Stimulated activated CD4-positive, alpha-beta T cell treated with anti-CD3 and anti-CD28 coated beads, Interleukin-1b, Interleukin-23, amount 100 ng/mL, for 4 hours (primary cell): Measurements from ENCODE around the gene RUSC1.

ENCODE experiments used
- DNase-seq, 2 donors: peaks; one replicate each; pipeline ENCODE4 v3.0.0-alpha.2; 2020; ENCODE audit warnings: low read depth in 2 of 2

The RUSC1 gene

DNA sequence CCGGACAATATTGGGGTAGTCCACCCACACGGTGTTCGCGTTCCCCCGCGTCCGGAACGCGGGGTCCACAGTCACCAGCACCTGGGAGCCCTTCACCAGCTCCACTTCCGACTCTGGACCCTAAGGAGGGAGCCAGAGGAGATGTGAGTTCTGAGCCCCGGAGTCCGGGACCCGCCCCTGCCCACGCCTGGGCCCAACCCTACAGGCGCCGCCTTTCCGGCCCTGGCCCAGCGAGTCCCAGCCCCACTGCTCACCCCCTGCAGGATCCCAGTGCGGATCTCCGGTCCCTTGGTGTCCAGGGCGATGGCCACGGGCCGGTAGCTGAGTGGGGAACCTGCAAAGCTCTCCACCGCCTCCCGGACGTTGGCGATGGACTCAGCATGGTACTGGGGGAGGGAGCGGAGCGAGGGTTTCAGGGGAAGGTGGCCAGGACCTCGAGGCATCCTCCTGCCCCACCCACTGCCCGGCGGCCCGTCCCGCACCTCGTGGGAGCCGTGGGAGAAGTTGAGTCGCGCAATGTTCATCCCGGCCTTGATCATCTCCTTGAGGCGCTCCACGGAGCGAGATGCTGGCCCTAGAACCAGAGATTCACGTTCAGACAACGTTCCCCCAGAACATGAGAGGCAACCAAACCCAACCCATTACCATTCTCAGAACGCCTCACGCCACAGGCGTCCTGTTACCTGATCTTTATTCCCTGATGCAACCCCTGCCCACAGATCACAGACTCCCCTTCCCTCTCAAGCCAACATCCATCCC lies 25.3 kb upstream of the RUSC1 start:
- DNase-seq: no peak

DNA sequence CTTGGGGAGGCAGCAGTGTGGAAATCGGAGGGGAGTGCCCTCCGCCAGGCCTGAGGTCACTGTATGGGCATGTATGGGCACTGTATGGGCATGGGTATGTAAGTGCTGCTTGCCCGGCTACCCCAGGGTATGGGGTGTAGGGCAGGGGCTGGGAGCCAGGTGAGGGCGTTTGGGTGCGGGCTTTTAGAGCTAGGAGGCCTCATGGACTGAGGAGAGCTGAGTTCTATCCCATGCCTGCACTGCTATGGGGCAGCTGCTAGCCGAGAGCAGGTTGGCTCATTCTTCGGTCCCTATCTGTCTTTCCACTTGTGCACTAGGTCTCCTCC lies 24.8 kb upstream of the RUSC1 start:
- DNase-seq: no peak

DNA sequence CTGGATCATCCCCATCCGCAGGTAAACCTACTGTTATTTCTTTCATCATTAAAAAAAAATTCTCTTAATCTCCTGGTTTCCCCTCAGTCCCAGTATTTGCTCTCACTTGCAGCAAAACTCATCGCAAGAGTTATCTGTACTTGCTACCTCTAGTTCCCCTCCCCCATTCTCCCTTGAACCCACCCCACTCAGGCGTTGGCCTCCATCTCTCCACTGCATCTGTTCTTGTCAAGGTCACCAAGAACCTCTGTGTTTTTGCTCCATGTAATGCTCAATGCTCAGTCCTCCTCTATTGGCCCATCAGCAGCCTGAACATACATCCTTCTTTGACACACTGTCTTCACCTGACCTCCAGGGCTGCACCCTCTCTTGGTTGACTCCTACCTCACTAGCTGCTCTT lies 24.0 kb upstream of the RUSC1 start:
- no peak for DNase-seq

DNA sequence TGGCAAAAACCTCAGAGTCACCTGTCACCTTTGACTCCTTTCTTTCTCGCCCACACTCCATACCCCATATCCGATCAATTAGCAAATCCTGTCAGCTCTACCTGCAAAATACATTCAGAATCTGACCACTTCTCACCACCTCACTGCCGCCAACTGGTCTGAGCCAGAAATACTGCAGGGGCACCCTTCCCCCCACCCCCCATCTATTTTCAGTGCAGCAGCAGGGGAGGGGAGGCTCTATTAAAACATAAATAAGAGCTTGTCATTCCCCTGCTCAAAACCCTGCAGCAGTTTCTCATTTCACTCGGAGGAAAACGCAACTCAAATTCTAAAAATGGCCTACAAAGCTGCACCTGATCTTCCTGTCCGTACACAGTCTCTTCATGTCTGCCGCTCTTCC lies 23.3 kb upstream of the RUSC1 start:
- no peak for DNase-seq

DNA sequence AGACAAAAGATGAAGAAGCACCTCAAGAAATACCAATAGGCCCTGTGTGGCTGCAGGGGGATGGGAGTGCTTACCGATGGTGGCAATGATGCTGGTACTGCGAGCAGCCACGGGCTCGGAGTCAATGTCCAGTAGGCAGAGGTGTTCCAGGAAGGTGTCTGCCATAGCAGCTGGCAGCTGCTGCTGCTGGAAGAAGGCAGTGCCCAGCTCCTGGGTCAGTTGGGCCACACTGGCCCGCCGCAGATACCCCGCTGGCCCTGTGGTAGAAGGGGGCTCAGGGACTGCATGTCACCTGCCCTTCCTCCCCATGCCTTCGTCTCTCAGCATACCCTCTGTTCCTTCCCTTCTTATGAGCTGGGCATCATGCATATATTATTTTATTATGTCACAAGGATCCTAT lies 20.7 kb upstream of the RUSC1 start:
- no peak for DNase-seq

DNA sequence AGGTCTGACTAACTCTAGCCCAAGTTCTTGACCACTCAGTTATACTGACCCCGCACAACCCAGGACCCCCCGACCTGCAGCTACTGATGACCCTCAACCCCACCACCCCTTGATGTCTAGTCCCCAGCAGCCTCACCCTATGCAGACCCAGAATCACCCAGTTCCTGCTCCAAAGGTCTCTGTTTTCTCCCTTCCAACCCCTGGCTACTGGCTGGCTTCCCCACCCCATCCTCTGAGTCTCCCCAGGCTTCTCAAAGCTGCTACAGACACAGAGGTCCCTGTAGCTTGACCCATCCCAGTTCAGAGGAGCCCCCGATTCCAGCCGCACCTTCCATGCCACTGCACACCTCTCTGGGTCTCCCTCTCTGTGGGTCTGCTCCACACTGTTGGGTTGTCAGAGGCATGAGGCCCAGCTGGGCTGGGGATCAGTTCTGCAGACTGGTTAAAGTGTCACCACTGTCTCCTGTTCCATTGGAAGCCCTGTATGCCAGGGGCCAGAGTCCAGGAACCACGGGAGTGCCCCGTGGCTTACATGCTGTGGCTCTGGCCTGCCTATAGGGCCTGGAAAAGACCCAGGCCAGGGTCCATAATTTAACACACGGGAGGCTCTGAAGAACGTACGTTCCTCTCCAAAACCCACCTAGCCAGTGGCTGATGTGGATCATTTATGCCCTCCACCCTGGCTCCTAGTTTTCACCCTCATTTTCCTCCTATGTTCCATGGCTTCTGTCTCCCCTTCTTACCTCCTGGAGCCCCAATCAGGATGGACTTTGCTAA lies 20.0 kb upstream of the RUSC1 start:
- no peak for DNase-seq

DNA sequence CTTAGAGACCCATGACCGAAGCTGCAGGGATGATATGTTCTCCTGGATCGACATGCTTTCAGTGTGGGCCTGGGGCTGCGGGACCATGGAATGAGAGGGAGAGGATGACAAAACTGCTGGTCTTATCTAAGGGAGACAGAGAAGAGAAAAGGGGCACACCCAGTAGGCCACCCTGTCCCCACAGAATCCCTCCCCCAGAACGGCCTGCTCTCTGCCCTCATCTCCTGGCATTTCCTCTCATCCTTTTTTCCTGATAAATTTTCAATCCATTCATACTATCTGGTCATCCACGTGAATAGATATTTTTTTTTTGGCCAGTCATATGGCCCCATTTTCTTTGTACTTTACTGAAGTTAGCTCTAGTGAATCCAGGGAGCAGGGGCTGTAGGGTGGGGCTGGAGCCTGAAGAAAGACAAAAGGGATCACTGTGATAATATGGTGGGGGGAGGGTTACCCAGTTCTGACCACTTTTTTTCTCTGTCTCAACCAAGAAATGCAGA lies 19.3 kb upstream of the RUSC1 start, which contains the start of gene PKLR:
Gene PKLR, minus strand, starts transcription at position 97 of the 500 bp plus-strand sequence. Its CDS starts 43 bp downstream, at position 54.
- DNase-seq: no peak

DNA sequence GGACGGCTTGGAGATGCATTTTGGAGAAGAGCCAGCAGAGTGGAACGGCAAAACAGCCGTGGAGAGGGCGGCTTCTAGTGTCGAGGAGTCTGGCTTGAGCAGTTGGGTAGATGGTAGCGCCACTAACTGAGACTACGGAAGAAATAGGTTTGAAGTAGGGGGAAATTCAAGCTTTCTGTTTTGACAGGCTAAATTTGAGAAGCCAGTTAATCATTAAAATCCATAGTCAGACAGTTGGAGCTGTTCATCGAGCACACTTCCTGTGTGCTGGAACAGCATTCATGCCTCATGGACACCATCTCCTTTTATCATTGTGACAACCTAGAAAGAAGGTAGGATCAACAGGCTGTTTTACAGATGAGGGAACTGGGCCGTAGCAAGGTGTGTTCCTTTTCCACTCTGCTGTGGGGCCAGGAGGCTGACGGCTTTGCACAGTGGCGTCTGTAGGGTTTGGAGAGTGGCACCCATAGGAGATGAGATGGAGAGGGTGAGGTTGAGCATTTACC lies 16.1 kb upstream of the RUSC1 start:
- no peak for DNase-seq

DNA sequence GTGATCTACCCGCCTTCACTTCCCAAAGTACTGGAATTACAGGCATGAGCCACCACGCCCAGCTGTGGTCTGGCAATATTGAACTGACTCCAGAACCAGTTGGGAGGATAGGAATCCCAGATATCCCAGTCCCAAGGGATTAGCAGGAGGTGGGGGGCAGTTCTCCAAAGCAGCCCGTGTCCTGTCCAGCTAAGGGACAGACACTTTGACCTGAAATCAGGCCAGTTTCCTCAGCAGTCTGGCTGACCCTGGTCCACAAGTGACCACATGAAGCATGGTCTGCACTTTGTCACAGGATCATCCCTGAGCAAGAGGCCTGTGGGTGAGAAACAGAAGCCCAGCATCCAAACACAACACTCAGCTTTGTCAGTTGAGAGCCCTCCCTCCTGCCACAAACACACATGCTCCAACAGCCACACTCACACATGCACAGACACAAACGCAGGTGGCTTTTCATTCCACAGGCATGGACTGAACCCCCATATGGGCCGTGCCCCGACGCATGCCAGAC lies 14.8 kb upstream of the RUSC1 start:
- no peak for DNase-seq

DNA sequence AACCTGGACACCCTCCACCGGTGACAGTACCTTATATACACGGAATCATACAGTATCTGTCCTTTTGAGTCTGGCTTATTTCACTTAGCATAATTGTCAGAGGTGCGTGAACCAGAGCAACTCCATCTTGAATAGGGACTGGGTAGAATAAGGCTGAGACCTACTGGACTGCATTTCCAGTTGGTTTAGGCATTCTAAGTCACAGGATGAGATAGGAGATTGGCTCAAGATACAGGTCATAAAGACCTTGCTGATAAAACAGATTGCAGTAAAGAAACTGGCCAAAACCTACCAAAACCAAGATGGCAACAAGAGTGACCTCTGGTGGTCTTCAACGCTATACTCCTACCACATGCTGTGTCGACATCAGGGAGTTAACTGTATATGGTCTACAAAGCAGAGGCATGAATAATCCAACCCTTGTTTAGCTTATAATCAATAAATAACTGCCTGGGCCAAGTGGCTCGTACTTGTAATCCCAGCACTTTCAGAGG lies 13.4 kb upstream of the RUSC1 start:
- DNase-seq: no peak

DNA sequence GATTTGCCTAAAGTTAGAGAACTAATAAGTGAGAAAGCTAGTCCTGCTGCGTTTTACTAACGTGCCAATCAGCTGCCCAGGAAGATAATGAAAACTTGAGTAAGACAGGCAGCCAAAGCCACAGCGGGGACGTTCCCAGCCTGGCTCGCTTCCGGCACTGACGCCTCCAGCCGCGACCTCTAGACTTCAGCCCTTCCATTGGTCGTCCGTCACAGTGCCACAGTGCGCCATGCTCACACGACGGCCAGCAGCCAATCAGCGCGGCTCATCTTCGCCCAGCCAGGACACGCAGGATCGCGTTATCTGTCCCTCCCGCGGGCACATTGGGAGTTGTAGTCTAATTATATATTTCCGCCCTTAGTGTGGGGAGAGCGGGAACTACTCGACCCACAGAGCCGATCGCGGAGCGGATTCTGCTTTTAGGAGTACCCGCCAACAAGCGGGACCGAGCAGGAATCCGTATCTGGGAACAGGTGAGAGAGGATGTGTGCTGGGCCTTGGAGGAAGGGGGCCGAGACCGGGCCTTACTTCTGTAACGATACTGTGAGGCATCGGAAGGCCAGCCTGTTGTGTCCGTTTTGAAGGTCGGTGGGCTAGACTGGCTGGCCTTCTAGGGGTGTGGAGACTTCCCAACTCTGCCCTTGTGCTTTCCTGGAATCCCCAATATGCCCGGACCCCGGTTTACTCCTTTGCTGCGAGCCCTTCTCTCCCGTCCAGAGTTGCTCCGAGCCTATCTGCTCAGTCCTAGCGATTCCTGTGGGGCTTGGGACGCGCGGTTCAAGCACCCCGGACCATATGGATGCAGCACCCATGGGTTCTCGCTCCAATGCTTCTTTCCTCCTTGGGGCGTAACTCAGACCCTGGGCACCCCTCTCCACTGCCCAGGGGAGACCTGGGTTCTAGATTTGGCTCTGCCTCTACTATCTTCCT lies 11.9 kb upstream of the RUSC1 start, which contains the start of gene FDPS:
Gene FDPS, plus strand, starts transcription at position 374 of the 930 bp plus-strand sequence. CDS start 924 bp downstream, outside the sequence.
- peak; percentile 91 to 95 for DNase-seq

DNA sequence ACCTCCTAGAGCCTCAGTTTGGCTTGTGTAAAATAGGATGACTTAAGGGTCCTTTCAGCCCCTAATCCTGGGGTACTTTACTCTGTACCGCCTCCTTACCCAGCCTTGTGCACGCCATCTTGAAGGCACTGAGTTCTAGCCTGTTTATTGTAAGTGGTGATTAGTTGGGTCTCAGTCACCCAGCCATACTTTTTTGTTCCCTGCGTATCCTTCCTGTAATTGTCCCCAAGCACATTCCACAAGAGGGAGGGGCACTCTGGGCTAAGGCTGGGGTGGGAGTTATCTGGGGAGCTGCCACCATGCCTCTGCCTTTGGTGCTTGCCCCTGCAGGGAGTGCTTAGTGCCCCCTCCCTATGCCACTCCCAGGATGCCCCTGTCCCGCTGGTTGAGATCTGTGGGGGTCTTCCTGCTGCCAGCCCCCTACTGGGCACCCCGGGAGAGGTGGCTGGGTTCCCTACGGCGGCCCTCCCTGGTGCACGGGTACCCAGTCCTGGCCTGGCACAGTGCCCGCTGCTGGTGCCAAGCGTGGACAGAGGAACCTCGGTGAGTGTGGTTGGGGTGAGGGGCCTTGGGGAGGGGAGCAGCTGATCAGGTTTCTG lies 11.2 kb upstream of the RUSC1 start:
- no peak for DNase-seq

DNA sequence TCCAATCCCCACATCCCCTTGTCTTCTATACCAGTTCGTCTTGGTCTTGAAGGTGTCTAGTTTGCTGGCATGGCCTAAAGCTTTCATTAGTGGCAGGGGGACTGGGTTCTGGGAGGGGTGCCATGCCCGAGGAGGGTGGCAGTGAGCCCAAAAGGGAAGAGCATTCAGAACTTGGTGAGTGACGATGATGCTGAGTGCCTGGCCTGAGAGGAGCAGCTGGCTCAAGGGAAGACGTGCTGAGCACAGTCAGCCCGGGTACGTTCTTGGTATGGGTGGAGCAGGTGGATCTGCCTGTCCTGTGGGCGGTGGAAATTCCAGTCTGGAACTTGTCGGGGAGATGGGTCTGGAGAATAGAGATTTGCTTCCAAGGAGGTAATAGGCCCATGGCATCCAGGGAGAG lies 7.4 kb upstream of the RUSC1 start:
- no peak for DNase-seq

DNA sequence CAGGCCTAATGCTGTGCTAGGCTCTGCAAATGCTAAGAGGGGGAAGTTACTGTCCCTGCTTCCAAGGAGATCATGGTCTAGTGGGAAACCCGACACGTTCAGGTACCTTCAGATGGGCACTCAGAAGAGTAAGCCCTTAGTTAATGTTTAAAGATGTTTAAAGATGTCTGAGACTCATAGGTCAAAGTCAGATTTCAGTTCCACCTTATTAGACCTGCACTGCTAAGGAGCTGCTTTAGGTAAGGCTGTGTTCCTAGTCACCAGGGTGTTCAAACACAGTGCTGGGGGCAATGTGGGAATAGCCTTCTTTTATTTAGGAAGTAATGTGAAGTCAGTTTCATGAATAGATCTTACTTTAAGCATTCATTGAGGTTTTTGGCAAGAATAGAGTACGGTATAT lies 3.8 kb upstream of the RUSC1 start:
- no peak for DNase-seq

DNA sequence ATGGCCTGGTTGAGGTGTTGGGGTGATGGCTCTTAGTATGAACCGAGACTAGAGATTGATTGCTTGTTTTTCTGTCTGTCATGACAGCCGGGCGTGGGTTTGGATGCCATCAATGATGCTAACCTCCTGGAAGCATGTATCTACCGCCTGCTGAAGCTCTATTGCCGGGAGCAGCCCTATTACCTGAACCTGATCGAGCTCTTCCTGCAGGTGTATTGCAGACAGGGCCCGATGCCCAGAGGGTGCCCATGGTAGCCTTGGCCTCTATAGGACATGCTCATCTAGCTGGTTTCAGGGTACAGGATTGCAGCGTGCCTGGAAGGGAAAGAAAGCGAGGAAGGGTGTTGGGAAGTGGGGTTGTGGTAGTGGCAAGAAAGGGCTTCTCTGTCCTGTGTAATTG lies 2.6 kb upstream of the RUSC1 start:
- DNase-seq: no peak

DNA sequence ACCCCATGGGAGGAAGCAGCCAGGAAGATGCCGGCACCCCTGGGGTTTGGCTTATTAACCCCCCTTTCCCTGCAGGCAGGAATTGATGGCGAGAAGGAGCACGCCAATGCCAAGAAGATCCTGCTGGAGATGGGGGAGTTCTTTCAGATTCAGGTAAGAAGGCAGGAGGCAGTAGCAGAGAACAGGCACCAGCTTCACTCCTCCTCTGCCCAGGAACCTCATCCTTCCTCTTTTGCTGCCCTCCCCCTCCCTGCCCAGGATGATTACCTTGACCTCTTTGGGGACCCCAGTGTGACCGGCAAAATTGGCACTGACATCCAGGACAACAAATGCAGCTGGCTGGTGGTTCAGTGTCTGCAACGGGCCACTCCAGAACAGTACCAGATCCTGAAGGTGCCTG lies 1.2 kb upstream of the RUSC1 start:
- no peak for DNase-seq

DNA sequence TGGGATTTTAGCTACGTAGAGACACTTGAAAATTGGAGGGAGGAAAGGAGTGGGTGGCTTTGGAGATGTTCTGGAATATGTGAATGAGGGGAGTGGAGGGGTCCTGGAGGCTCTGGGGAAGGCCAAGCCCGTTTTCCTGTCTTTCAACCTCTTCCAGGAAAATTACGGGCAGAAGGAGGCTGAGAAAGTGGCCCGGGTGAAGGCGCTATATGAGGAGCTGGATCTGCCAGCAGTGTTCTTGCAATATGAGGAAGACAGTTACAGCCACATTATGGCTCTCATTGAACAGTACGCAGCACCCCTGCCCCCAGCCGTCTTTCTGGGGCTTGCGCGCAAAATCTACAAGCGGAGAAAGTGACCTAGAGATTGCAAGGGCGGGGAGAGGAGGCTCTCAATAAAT lies 442 bp upstream of the RUSC1 start:
- DNase-seq: no peak

DNA sequence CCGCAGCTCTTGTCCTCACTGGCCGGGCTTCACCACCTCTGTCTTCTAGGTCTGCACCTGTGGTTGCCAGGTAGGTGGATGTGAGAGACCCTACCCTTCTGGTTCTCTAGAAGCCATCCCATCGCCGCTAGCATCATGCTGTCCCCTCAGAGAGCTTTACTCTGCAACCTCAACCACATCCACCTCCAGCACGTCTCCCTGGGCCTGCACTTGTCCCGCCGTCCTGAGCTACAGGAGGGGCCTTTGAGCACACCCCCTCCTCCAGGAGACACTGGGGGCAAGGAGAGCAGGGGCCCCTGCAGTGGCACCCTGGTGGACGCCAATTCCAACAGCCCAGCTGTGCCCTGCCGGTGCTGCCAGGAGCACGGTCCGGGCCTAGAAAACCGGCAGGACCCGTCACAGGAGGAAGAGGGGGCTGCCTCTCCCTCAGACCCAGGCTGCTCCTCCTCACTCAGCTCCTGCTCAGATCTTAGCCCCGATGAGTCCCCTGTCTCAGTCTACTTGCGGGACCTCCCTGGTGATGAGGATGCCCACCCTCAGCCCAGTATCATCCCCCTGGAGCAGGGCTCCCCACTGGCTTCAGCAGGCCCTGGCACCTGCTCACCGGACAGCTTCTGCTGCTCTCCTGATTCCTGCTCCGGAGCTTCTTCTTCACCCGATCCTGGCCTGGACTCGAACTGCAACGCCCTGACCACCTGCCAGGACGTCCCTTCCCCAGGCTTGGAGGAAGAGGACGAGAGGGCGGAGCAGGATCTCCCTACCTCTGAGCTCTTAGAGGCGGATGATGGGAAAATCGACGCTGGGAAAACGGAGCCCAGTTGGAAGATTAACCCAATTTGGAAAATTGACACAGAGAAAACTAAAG lies 1.2 kb downstream of the RUSC1 start:
- no peak for DNase-seq

DNA sequence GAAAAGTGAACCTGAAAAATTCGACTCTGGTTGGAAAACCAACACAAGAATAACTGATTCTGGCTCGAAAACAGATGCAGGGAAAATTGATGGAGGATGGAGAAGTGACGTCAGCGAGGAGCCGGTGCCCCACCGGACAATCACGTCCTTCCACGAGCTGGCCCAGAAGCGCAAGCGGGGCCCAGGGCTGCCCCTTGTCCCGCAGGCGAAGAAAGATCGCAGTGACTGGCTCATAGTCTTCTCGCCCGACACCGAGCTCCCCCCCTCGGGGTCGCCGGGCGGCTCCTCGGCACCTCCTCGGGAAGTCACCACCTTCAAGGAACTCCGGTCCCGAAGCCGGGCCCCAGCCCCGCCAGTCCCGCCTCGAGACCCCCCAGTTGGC lies 1.9 kb downstream of the RUSC1 start:
- DNase-seq: no peak
